ENCODE data around the gene CIAO1. TPM values are rescaled to one million over a fixed set of nuclear protein-coding genes. Genes with fewer than 3 reads are reported as not detected.

The CIAO1 gene
- total RNA-seq, 1 experiment from 2014 or later: 82.8 TPM

DNA sequence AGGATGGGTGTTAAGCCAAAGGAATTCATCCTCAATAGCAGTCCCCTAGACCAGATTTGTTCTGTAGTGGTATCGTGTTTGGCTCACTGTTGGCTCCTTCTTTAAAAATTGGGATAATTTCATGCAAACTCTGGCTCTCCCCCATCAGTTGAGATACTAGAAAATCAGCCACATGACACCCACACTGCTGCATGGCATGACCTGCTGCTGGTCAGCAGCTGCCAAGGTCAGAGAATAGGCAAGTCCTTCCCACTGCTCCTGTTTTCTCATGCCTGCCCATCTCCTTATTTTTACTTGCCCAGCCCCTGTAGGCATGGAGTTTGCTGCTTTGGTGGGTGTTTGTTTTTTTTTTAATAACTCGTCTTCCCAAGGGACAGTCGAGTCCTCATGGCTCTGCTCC, 40.3 kb downstream of the CIAO1 start (continued):
- TF ChIP-seq, protein P1, sequence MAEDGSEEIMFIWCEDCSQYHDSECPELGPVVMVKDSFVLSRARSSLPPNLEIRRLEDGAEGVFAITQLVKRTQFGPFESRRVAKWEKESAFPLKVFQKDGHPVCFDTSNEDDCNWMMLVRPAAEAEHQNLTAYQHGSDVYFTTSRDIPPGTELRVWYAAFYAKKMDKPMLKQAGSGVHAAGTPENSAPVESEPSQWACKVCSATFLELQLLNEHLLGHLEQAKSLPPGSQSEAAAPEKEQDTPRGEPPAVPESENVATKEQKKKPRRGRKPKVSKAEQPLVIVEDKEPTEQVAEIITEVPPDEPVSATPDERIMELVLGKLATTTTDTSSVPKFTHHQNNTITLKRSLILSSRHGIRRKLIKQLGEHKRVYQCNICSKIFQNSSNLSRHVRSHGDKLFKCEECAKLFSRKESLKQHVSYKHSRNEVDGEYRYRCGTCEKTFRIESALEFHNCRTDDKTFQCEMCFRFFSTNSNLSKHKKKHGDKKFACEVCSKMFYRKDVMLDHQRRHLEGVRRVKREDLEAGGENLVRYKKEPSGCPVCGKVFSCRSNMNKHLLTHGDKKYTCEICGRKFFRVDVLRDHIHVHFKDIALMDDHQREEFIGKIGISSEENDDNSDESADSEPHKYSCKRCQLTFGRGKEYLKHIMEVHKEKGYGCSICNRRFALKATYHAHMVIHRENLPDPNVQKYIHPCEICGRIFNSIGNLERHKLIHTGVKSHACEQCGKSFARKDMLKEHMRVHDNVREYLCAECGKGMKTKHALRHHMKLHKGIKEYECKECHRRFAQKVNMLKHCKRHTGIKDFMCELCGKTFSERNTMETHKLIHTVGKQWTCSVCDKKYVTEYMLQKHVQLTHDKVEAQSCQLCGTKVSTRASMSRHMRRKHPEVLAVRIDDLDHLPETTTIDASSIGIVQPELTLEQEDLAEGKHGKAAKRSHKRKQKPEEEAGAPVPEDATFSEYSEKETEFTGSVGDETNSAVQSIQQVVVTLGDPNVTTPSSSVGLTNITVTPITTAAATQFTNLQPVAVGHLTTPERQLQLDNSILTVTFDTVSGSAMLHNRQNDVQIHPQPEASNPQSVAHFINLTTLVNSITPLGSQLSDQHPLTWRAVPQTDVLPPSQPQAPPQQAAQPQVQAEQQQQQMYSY (CRISPR knock-in tag; IDR thresholded peaks at IDR 0.05): no peak
- TF ChIP-seq EMX1 (CRISPR knock-in tag; IDR thresholded peaks at IDR 0.05): no peak

DNA sequence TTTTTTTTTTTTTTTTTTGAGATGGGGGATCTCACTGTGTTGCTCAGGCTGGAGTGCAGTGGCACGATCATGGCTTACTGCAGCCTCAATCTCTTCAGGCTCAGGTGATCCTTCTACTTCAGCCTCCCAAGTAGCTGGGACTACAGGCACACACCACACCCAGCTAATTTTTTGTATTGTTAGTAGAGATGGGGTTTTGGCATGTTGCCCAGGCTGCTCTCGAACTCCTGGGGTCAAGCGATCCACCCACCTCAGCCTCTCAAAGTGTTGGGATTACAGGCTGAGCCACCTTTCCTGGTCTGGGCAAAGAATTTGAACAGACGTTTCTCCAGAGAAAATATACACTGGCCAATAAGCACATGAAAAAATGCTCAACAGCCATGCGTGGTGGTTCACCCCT, 42.2 kb downstream of the CIAO1 start:
- Mint-ChIP-seq H3K36me3 (peaks cover 16% of the 10 kb centered on the region), H3K4me3 (no peak overlapping the region), H3K4me1 (peaks cover 24% of the 10 kb centered on the region), H3K27ac (no peak overlapping the region), H3K27me3 (ENCODE audit: low read depth) (no peaks in the 10 kb centered on the region; the same call in 1 of the 2 replicates), H3K9me3 (no peaks in the 10 kb centered on the region)
- DNase-seq (ENCODE audit: low spot score) (no peak), ATAC-seq (no peak)
- no peak for TF ChIP-seq MYBL2 (CRISPR knock-in tag; IDR thresholded peaks at IDR 0.05)
- ChIA-PET POLR2A (interaction anchor here (0.6 kb wide), 1 partner anchor 26 kb away, joined by 8 read pairs; no protein-coding TSS in a partner anchor), CTCF (interaction anchor here (0.7 to 1.5 kb wide), 2 partner anchors 13 to 103 kb away, joined by 3 to 4 read pairs; no protein-coding TSS in a partner anchor)

DNA sequence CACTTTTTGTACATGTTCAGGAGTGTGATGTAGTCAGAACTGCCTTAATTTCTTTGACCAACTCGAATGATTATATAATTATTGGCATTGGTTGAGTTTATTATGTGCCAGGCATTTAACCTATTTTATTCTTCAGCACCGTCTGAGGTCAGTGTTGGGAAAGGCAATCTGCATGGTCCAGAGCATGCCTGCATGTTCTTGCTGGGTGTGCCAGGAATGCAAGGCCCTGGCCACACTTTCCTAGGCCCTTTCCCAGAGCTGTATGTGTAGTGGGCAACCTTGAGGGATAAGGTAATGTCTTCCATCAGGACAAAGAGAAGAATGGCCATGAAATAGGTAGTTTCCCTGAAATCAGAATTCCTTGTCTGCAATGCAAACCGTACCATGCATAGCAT, 49.0 kb downstream of the CIAO1 start:
- TF ChIP-seq MYBL2 (CRISPR knock-in tag; IDR thresholded peaks at IDR 0.05) (no peak), CBFB (CRISPR knock-in tag; IDR thresholded peaks at IDR 0.05; ENCODE audit: low read depth) (no peak), ZNF416 (CRISPR knock-in tag; IDR thresholded peaks at IDR 0.05) (no peak), NR3C1 (CRISPR knock-in tag; conservative IDR thresholded peaks at IDR 0.05; ENCODE audit: low read depth) (no peak), ZBTB21 (CRISPR knock-in tag; IDR thresholded peaks at IDR 0.05; ENCODE audit: borderline replicate concordance) (no peak), ZNF671 (CRISPR knock-in tag; IDR thresholded peaks at IDR 0.05) (no peak)
- TF ChIP-seq, protein P2, sequence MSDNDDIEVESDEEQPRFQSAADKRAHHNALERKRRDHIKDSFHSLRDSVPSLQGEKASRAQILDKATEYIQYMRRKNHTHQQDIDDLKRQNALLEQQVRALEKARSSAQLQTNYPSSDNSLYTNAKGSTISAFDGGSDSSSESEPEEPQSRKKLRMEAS (CRISPR knock-in tag; IDR thresholded peaks at IDR 0.05): no peak
- TF ChIP-seq, protein P3, sequence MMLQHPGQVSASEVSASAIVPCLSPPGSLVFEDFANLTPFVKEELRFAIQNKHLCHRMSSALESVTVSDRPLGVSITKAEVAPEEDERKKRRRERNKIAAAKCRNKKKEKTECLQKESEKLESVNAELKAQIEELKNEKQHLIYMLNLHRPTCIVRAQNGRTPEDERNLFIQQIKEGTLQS (CRISPR knock-in tag; conservative IDR thresholded peaks at IDR 0.05): no peak
- TF ChIP-seq, protein P4, sequence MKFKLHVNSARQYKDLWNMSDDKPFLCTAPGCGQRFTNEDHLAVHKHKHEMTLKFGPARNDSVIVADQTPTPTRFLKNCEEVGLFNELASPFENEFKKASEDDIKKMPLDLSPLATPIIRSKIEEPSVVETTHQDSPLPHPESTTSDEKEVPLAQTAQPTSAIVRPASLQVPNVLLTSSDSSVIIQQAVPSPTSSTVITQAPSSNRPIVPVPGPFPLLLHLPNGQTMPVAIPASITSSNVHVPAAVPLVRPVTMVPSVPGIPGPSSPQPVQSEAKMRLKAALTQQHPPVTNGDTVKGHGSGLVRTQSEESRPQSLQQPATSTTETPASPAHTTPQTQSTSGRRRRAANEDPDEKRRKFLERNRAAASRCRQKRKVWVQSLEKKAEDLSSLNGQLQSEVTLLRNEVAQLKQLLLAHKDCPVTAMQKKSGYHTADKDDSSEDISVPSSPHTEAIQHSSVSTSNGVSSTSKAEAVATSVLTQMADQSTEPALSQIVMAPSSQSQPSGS (CRISPR knock-in tag; IDR thresholded peaks at IDR 0.05; ENCODE audit: borderline replicate concordance, low read depth): no peak
- TF ChIP-seq, protein P5, sequence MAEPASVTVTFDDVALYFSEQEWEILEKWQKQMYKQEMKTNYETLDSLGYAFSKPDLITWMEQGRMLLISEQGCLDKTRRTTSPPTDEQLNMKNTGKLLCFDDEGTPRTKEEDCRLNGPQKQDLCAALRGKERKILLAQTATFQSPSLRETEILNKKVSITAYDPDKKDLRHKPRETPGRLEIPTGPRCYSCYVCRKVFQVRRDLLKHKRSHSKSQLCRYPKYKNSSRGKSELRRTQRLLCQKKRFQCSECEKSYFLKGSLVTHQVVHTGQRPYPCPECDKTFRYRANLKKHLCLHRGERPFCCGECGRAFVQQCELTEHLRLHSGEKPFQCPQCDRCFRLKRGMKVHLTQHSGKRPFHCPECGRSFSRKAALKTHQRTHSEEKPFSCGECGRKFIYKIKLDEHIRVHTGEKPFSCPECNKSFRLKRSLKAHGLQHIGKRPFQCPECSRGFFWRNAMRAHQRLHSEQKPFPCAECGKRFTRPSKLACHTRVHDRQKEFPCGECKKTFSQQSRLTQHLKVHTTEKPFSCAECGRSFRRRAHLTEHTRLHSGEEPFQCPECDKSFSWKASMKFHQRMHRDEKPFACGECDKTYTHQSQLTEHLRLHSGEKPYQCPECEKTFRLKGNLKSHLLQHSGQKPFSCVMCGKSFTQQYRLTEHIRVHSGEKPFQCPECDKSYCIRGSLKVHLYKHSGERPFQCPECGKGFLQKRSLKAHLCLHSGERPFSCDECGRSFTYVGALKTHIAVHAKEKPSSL (CRISPR knock-in tag; conservative IDR thresholded peaks at IDR 0.05): no peak
- no peaks in the 10 kb centered on the region for H3K36me3 Mint-ChIP-seq
- H3K27me3 Mint-ChIP-seq (ENCODE audit: low read depth): peaks cover 14% of the 10 kb centered on the region
- H3K9me3 Mint-ChIP-seq: no peaks in the 10 kb centered on the region
- ChIA-PET POLR2A (no interaction called here), CTCF (interaction anchor here (0.7 kb wide), 1 partner anchor 107 kb away, joined by 3 read pairs; no protein-coding TSS in a partner anchor)
- ATAC-seq: no peak
- no peak for DNase-seq (ENCODE audit: low spot score)
- no peaks in the 10 kb centered on the region for H3K4me1 Mint-ChIP-seq
- no peak overlapping the region for H3K27ac Mint-ChIP-seq
- no peak overlapping the region for H3K4me3 Mint-ChIP-seq

Data from WTC11 (cell line).